OCI-M2 (cell line): ENCODE results near the gene UGT1A10.
"Not testable (repeated sequence)": the region's sequence is repeated elsewhere in the genome, so short reads cannot be mapped to it uniquely, and the experiment has no call there.

ENCODE experiments used
- DNase-seq: peaks from one replicate; lab custom pipeline; 2025; ENCODE audit not compliant: unreplicated experiment; lab: John Stamatoyannopoulos, UW

Gene UGT1A10

DNA sequence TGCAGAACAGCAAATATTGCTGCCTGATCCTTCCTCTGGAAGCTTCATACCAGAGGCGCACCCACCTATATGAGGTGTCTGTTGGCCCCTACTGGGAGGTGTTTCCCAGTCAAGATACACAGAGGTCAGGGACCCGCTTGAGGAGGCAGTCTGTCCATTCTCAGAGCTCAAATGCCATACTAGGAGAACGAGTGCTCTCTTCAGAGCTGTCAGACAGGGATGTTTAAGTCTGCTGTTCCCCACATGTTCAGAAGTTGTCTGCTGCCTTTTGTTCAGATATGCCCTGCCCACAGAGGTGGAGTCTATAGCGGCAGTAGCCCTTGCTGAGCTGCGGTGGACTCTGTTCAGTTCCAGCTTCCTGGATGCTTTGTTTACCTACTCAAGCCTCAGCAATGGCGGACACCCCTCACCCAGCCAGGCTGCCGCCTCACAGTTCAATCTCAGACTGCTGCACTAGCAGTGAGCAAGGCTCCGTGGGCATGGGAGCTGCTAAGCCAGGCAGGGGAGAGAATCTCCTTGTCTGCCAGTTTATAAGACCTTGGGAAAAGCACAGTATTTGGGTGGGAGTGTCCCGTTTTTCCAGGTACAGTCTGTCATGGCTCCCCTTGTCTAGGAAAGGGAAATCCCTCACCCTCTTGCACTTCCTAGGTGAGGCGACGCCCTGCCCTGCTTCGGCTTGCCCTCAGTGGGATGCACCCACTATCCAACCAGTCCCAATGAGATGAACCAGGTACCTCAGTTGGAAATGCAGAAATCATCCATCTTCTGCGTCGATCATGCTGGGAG is 100.8 kb downstream of the UGT1A10 start:
- not testable (repeated sequence) for DNase-seq

DNA sequence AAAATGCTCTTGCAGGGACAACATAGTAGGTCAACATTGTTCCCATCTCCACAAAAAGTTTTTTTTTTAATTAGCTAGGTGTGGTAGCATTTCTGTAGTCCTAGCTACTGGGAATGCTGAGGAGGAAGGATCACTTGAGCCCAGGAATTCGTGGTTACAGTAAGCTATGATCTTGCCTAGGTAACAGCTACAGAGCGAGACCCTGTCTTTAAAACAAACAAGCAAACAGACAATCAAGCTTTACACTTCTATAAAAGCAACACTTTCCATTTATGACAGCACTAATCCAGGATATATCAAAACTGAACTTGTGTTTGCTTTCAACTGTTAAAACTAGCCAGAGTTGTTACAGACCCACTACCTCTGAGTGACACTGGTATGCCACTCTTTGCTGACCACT is 104.6 kb downstream of the UGT1A10 start:
- no peak for DNase-seq

DNA sequence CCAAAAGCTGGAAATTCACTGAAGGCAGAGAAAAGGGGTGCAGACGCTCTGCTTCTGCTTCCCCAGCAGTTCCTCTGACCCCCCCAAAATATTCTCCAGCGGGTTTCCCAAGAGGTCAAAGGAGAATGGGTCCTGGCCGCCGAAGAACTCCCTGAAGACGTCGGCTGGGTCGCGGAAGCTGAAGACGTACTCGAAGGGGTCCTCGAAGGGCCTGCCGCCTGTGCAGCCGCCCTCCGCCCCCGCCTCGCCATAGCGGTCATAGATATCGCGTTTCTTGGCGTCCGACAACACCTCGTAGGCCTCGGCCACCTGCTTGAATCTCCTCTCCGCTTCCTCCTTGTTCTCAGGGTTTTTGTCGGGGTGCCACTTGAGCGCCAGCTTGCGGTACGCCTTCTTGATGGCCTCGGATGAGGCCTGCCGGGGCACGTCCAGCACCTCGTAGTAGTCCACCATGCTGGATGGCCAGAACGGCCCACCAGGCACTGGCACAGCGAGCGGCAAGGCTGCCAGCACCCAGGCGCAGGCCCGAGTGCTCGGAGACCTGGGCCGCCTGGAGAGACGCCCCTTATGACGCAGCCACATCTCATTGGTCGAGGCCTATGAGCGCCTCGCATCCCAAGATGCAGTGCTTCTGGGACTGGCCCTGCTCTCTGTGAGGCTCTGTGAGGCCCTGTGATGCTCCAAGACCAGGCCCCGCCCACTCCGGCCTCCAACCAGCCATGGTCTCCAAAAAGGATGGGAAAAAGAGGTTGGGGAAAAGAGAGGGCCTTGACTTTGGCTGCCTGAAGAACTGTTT is 107.4 kb downstream of the UGT1A10 start:
- no peak for DNase-seq

DNA sequence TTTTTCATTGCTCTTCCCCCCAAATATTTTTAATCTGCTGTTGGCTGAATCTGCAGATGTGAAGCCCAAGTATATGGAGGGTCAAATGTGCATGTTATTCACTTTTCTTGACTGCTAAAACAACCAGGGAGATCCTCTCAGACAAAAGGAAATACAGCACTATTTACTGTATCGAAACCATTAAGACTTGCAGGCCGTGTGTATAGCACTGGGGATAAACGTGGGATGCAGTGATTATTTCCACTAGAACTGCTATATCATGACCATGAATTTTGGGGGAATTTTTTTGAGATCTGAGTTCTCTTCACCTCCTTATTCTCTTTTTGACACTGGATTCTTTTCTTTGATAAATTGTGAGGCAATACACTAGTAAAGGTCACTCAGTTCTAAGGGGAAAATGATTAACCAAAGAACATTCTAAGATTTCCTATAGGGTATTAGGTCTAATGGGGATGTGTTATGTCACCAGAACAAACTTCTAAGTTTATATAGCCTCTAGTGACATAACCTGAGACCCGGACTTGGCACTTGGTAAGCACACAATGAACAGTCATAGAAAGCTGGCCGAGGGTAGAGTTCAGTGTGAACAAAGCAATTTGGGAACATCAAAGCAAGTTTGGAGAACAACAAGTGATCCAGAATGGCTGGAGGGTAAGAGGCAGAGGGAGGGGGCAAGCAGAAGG is 109.0 kb downstream of the UGT1A10 start:
- no peak for DNase-seq

DNA sequence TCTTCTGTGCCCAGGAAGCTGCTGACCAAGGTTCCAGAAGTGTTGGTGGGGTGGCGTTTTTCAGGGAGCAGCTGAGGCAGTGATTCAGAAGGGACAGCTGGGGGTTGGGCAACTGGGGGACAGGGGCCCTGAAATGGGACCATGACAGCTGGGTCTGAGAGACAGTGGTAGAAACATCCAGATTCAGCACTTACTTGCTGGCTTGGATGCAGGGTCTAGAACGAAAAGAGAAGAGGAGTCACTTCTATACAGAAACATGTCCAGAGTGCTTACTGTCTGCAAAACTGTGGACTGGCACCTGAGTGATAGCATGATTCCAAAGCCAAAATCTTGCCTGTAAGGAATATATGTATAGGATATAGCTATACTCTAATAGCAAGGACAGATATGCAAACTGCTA is 109.6 kb downstream of the UGT1A10 start:
- not testable (repeated sequence) for DNase-seq

DNA sequence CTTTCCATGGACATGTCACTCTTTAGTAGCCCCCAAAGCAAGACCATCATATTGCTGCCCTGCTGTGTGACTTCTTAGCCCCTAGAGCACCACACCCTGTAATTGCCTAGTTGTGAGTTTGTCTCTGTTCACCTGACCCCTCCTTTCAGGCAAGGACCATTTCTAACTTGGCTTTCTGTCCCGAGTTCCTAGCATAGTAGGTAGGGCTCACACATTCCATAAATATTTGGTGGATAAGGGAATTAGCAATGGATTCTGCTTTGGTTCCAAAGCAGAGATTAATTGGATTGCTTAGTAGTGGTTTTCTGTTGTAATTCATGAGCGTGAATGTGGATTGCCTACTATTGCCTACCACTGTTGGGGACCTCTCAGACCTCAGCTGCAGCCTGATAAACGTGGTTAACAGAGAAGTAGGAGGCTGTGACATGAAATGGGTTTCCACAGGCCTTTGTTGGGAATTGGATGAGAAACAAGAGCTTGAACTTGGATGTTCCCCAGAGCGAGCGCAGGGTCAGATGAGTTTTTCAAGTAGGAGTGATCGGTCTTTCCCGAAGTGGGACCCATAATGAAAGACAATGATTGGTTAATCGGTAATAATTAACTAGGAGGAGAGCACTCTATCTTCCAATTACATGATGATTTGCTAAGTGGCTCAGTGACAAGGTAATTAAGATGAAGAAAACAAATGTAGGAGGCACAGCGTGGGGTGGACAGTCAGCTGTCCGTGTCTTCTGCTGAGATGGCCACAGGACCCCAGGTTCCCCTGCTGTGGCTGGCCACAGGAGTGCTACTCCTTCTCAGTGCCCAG is 110.4 kb downstream of the UGT1A10 start:
- no peak for DNase-seq

DNA sequence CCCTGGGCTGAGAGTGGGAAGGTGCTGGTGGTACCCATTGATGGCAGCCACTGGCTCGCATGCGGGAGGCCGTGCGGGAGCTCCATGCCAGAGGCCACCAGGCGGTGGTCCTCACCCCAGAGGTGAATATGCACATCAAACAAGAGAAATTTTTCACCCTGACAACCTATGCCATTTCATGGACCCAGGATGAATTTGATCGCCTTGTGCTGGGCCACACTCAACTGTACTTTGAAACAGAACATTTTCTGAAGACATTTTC is 111.0 kb downstream of the UGT1A10 start:
- DNase-seq, result no peak

DNA sequence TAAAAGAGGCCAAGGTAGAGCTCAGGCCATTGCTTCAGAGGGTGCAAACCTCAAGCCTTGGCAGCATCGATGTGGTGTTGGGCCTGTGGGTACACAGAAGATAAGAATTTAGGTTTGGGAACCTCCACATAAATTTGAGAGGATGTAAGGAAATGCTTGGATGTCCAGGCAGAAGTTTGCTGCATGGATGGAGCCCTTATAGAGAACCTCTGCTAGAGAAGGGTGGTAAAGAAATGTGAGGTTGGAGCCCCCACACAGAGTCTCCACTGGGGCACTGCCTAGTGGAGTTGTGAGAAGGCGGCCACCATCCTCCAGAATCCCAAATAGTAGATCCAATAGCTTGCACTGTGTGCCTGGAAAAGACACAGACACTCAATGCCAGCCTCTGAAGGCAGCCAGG is 114.4 kb downstream of the UGT1A10 start:
- DNase-seq, result not testable (repeated sequence)

DNA sequence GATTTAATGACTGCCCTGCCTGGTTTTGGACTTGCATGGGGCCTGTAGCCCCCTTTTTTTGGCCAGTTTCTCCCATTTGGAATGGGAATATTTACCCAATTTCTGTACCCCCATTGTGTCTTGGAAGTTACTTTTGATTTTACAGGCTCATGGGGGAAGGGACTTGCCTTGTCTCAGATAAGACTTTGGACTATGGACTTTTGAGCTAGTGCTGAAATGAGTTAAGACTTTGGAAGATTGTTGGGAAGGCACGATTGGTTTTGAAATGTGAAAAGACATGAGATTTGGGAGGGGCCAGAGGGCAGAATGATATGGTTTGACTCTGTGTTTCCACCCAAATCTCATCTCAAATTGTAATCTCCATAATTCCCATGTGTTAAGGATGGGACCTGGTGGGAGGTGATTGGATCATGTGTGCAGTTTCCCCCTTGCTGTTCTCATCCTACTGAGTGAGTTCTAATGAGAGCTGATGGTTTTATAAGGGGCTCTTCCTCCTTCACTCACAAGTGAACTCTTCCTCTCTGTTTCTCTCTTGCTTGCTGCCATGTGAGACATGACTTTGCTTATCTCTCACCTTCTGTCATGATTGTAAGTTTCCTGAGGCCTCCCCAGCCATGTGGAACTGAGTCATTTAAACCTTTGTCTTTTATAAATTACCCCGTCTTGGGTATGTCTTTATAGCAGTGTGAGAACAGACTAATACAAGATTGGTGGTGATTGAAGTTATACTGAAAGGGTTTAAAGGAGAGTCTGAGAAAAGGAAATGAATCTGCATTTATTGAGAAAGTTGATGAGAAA is 115.2 kb downstream of the UGT1A10 start:
- DNase-seq, result not testable (repeated sequence)

DNA sequence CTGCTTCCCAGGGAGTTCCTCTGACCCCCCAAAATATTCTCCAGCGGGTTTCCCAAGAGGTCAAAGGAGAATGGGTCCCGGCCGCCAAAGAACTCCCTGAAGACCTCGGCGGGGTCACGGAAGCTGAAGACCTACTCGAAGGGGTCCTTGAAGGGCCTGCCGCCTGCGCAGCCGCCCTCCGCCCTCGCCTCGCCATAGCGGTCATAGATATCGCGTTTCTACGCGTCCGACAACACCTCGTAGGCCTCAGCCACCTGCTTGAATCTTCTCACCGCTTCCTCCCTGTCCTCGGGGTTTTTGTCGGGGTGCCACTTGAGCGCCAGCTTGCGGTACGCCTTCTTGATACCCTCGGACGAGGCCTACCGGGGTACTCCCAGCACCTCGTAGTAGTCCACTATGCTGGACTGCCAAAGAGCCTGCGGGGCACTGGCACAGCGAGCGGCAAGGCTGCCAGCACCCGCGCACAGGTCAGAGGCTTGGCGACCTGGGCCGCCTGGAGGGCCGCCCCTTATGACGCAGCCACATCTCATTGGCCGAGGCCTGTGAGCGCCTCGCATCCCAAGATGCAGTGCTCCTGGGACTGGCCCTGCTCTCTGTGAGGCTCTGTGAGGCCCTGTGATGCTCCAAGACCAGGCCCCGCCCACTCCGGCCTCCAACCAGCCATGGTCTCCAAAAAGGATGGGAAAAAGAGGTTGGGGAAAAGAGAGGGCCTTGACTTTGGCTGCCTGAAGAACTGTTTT is 118.8 kb downstream of the UGT1A10 start:
- DNase-seq, result no peak

DNA sequence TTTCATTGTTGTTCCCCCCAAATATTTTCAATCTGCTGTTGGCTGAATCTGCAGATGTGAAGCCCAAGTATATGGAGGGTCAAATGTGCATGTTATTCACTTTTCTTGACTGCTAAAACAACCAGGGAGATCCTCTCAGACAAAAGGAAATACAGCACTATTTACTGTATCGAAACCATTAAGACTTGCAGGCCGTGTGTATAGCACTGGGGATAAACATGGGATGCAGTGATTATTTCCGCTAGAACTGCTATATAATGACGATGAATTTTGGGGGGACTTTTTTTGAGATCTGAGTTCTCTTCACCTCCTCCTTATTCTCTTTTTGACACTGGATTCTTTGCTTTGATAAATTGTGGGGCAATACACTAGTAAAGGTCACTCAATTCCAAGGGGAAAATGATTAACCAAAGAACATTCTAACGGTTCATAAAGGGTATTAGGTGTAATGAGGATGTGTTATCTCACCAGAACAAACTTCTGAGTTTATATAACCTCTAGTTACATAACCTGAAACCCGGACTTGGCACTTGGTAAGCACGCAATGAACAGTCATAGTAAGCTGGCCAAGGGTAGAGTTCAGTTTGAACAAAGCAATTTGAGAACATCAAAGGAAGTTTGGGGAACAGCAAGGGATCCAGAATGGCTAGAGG is 120.3 kb downstream of the UGT1A10 start:
- DNase-seq, result no peak

DNA sequence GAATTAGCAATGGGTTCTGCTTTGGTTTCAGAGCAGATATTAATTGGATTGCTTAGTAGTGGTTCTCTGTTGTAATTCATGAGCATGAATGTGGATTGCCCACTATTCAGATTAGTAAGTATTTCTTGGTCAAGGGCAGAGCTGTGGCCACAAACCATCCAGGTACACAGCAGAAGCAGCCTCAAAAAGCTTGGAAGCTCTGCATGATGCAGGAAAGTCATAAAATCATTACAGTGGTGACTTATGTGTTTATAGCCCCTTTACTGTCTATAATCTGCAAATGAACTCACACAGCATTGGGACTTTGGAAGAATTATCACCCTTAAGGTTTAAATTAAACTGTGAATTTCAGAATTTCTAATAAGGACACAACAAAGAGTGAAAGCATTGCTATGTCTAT is 121.9 kb downstream of the UGT1A10 start:
- no peak for DNase-seq

DNA sequence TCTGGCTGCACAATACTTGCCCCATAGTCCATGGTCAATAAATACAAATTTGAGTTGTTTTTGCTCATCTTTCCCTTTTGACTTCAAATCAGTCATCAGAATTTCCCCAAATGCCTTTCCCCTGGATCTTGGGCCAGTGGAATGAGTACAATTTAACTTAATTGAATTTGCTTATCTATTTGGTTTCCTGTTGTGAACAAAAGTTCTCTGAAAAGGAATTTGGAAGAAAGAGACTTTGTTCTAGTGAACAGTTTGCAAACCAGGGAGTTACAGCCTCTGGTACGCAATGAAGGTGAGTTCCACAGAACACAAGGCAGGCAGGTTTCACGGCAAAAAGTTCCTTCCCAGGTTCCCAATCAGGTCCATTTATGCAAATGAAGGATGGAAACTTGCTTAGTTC is 122.6 kb downstream of the UGT1A10 start:
- DNase-seq, result no peak

DNA sequence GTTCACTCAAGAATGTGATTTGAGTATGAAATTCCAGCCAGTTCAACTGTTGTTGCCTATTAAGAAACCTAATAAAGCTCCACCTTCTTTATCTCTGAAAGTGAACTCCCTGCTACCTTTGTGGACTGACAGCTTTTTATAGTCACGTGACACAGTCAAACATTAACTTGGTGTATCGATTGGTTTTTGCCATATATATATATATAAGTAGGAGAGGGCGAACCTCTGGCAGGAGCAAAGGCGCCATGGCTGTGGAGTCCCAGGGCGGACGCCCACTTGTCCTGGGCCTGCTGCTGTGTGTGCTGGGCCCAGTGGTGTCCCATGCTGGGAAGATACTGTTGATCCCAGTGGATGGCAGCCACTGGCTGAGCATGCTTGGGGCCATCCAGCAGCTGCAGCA is 123.8 kb downstream of the UGT1A10 start, which contains the start of gene UGT1A1:
Gene UGT1A1 (plus strand): TSS at position 228 of the 400 bp plus-strand sequence. CDS start 18 bp downstream, at position 246.
- DNase-seq, result no peak

DNA sequence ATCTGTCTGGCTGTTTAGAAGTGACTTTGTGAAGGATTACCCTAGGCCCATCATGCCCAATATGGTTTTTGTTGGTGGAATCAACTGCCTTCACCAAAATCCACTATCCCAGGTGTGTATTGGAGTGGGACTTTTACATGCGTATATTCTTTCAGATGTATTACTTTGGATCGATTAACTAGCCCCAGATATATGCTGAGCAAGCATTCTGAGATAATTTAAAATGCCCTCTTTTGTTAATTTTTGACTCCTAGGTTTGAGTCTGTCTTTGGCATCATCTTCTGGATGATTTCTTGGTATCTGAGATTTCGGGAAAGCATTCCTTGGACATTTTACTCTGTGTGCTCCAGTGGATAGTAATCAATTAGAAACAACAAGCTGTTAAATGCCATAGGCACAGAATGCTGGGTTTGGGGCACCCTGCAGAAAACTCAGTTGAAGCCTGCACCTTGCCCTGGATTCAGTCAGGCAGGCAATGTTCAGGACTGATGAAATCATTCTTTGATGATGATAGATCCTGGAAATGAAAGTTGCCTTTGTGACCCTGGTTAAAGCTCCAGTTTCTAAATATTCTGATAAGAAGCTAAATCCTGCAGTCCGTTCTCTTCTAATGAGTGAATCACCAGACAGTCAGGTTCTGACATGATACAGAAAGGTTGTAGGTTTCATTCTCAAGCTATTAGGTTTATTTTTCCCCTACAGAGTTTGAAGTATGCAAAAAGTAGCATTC is 125.0 kb downstream of the UGT1A10 start:
- no peak for DNase-seq

DNA sequence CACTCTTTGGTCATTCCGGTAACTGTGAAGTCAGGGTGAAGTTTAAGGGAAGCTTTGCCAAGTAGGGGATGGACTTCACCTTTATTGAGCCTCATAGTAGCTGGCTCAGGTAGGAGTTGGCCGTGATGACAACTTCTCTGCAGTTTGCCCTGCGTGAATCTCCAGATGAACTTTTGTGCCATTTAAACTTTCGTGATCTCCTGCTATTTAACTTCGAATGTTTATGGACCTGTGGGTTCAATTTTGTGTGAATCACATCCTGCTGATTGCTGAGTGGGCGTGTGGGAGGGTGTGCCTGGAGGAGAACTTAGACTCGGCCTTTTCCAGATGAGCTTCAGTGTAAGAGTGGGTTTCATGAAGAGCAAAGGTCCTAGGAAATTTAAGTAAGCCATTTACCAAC is 128.0 kb downstream of the UGT1A10 start:
- no peak for DNase-seq

DNA sequence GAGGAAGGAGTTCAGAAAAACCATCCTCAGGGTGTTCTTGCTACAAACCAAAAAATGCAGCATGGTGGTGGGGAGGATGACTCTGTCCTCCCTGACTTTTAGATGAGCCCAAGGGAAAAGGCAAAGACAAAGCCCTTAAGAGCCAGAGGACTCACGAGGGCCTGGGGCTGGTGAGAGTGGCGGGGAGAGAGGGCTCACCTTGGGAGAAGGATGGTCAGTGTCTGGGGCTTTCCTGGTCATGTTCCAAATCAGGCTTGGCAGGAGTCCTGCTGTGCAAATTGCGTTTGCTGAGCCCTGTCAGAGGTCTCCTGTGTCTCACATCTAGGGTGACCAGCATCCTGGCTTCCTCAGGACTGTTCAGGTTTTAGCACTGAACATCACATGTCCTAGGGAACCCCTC is 128.5 kb downstream of the UGT1A10 start:
- no peak for DNase-seq

DNA sequence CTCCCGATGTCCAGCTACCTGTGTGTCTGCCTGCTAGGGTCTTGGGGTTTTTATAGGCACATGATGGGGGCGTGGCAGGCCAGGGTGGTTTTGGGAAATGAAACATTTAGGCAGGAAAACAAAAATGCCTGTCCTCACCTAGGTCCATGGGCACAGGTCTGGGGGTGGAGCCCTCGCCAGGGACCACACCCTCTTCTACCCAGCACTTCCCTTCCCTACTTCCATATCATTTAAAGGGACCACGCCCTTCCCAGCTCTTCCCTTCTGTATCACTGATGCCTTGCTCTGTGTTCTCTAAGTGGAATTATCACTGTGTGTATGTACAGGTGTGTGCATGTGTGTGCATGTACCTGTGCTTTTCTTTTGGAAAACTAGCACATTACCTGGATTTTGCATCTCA is 130.2 kb downstream of the UGT1A10 start:
- no peak for DNase-seq
